ENCODE data around the gene MTFP1. TPM values are rescaled to one million over a fixed set of nuclear protein-coding genes. Genes with fewer than 3 reads are reported as not detected.
"Not testable (repeated sequence)": the region's sequence is repeated elsewhere in the genome, so short reads cannot be mapped to it uniquely, and the experiment has no call there.

Gene MTFP1
- 5.7 TPM for total RNA-seq

DNA sequence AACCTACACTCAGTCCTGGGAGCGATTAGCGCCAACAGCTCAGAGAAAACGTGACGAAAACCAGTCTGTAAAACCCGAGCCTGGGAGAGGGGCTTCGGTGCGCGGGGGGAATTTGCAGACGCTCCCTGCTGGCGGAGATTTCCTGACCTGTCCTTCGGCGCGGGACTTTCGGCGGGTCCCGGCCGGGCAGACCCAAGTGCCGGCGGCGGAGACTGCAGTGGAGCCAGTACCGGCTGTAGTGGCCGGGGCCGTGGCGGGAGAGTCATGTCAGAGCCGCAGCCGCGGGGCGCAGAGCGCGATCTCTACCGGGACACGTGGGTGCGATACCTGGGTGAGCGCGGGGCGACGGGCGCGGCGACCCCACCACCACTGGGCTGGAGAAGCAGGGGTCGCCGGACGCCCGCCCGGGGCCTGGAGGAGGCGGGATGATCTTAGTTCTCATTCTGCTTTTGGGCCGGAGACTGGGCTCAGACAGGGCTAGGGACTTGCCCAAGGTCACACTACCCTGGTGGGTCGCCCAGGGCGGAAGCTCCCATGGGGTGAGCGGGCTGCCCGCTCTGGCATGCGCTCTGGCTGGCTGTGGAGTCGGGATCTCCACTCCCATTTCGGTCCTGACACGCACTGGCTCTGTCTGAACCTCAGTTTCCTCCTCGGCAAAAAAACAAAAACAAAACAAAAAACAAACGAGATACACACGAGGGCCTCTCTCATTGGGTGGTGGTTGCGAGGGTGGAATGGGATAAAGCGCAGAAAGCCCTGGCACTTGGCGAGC, at the start of gene MTFP1:
Gene MTFP1, plus strand, starts transcription at position 153 of the 772 bp plus-strand sequence. Its CDS starts 112 bp downstream, at position 265.
- DNase-seq, result peak; percentile 83

DNA sequence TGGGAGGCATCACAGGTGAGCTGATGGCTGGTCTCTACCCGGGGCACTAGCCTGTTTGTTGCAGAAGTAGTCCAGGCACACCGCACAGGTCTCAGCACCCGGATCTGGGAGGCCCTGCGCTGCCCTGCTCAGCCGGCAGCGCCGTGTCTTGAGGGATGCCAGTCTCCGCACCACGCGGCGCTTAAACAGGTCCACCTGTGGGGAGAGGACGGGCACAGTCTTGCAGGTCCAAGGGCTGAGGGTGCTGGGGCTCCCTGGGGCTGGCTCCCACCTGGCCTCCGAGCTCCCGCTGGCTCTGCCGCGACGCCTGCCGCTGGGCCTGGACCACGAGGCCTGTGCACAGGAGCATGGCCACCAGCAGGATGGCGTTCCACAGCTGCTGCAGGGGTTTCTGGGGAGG, 45.6 kb upstream of the MTFP1 start:
- DNase-seq, result no peak

GRCh38 chr22:30381264-30381663, 44.3 kb upstream of the MTFP1 start:
- no peak for DNase-seq

DNA sequence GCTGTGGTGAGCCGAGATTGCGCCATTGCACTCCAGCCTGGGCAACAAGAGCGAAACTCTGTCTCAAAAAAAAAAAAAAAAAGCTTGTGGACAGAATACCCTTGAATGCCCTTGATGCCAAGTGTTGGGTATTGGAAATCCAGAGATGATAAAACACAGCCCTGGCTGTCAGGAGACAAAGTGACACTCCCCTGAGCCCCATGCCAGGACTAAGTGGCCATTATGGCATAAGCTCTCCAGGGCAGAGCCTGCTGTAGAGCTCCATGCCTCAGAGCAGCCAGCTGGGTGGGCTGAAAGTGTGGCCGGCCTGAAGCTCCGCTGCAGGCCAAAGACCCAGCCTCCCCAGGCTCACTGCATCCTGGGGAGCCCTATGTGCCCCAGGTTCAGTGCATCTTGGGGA, 43.2 kb upstream of the MTFP1 start:
- no peak for DNase-seq

DNA sequence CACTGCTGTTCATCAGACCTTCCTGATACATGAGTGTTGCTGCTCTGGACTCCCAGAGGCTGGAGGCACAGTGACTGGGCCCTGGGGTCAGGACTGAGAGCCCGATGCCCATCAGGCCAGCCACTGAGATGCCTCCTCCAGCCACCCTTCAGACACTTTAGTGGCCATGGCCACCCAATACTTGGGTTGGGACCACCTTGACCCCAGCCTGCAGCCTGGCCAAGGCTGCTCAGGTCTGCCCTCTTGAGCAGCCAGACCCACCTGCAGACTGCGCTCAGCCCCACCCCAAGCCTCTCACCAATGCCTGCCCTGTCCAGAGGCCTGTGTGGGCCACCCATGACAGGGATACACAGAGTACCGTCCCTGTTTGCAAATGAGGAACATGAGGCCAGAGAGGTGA, 42.5 kb upstream of the MTFP1 start:
- DNase-seq, result no peak

DNA sequence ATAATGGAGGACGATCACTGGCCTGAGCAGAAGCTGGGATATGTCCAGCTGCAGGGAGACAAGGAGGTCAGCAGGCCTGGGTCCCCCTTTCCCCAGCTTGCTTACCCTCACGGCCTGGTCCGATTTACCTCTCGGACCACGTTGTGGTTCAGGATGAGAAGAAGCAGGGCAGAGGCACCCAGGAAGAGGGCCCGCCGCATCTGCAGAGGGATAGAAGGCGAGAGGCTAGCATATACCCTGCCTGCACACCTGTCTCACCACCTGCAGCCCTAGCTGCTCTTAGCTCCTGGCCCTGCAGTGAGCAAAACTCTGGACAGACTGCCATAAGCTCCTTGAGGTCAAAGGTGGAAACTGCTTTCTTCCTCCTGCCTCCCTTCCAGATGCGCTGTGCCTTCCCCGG, 39.6 kb upstream of the MTFP1 start:
- no peak for DNase-seq

DNA sequence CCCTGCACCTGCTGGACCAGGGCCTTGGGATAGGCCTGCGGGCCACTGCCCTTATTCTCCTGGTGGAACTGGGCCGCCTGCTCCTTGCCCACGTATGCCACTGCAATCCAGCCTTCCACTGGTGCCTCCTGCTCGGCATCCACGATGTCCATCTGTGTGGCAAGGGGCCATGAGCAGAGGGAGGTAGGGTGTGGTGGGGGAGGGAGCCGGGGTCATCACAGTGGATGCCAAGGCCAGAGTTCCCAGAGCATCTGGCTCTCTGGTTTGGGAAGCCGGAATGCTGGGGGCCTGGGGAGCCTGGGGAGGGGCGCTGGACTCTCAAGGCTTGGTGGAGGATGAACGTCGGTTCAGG, 39.0 kb upstream of the MTFP1 start:
- no peak for DNase-seq

DNA sequence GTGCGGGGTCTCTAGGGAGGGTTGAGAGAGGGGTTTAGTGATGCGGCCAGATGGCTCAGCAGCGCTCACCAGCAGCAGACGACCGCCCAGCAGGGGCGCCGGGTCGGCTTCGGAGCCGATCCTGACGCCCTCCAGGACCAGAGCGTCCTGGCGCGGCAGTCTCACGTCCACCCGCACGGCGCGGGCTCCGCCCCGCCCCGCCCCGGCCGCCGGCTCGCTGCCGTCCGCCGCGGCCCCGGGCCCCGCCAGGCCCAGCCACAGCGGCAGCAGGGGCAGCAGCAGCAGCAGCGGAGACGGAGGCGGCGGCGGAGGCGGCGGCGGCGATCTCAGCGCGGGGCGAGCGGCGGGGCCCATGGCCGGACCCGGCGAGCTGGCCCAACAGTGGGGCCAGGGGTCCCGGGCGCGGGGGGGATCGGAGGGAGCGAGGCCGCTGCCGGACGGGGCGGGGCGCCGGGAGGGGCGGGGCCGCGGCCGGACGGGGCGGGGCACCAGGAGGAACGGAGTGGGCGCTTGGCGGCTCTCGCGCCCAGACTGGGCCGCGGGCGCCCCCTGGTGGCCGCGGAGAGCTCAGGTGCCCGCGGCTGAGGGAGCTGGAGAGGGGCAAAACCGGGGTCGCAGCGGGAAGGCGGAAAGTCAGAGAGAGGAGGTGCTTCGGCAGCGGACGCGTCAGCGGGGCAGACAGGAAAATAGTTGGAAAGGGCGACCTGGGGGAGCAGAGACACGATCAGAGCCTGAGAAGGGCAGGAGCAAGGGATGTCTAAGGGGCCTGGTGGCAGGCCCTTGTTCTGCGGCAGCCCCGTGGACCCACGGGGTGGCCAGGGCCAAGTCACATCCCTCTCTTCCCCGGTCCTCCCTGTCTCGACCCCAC, 38.4 kb upstream of the MTFP1 start, which contains the start of gene RNF215:
Gene RNF215, minus strand, starts transcription at position 452 of the 868 bp plus-strand sequence. Its CDS starts 98 bp downstream, at position 354.
- DNase-seq, result peak; percentile 92

GRCh38 chr22:30390974-30391691, 34.4 kb upstream of the MTFP1 start:
- peak; percentile 42 for DNase-seq

- DNase-seq, result peak; percentile 12
Measured at GRCh38 chr22:30392661-30393321, 32.8 kb upstream of the MTFP1 start.

GRCh38 chr22:30393322-30393680, 32.3 kb upstream of the MTFP1 start:
- no peak for DNase-seq

- no peak for DNase-seq
Measured at GRCh38 chr22:30393885-30394284, 31.7 kb upstream of the MTFP1 start.

DNA sequence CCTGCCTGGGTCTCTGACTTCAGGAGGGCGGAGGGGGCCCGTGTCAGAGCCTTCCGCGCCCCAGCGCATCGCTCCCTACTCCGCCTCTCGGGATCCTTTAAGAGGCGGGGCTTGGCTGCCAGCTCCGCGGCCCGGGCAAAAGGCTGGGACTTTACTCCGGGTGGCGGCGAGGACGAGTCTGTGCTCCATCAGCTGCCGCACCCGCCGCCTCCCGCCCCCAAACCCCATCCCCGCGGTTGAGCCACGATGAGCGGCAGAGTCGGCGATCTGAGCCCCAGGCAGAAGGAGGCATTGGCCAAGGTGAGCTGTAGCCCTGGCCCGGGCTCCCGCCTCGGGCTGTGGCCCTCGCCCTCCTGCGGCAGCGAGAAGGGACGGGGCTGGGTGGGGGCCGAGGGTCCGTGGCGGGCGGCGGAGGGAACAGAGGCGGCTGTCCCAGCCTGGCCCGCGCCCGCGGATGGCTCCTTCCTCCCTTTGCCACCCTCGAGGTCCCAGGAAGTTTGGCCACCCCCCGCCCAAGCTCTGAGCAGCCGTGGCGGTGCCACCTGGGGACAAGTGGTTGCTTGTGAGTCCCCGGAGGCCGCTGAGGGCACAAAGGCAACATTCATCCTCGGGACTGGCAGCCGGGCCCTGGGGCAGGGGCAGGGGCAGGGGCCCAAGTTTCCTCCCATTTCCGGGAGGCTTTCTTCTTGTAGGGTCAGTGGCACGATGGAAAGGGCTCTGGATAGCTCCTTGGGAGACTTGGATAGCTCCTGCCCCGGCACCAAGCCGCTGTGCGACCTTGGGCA, 28.5 kb upstream of the MTFP1 start, which contains the start of gene SEC14L2:
Gene SEC14L2, plus strand, starts transcription at position 148 of the 785 bp plus-strand sequence. Its CDS starts 99 bp downstream, at position 247.
- peak; percentile 66 for DNase-seq

DNA sequence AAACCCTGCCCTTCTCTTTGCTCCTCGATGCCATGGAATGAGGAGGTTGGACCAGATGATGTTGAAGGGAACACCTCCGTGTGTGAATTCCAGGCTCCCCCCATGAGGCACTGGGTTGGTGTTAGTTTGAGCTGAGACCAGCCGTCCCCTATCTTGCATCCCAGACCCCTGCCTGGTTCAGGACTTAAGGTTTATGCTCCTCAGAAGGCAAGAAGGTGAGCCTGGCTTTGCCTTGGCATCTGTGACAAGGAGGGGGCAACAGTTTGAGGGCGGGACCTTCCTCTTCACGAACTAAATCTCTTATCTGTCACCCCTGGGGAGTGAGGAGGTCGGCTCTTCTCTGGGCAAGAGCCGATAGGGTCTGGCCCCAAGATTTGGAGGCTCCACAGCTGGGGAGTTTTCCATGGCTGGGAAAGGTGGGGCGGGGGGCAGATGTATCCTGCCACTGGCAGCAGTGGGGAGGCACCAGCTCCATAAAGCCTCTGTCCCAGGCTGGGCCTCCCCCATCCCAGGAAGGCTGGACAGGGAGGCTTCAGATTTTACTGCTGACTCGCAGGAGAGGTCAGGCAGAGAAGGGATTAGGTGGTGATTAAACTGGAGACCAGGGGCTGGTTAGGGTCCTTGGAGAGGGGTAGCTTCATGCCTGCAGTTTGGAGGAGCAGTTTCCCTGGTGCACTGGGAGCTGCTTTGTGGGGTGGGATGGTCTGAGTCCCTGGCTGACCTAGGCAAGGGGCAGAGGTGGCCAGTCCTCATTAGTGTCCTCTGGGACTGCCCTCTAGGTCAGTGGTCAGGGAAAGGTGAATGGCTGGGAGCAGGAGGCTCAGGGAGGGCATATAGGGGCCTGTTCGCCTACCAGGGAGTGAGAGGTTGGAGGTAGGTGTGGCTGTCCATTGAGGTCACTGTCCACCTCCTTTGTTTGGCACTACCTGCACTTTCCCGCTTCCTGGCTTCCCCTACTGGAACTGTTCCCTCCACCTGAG, 27.6 kb upstream of the MTFP1 start:
- no peak for DNase-seq

DNA sequence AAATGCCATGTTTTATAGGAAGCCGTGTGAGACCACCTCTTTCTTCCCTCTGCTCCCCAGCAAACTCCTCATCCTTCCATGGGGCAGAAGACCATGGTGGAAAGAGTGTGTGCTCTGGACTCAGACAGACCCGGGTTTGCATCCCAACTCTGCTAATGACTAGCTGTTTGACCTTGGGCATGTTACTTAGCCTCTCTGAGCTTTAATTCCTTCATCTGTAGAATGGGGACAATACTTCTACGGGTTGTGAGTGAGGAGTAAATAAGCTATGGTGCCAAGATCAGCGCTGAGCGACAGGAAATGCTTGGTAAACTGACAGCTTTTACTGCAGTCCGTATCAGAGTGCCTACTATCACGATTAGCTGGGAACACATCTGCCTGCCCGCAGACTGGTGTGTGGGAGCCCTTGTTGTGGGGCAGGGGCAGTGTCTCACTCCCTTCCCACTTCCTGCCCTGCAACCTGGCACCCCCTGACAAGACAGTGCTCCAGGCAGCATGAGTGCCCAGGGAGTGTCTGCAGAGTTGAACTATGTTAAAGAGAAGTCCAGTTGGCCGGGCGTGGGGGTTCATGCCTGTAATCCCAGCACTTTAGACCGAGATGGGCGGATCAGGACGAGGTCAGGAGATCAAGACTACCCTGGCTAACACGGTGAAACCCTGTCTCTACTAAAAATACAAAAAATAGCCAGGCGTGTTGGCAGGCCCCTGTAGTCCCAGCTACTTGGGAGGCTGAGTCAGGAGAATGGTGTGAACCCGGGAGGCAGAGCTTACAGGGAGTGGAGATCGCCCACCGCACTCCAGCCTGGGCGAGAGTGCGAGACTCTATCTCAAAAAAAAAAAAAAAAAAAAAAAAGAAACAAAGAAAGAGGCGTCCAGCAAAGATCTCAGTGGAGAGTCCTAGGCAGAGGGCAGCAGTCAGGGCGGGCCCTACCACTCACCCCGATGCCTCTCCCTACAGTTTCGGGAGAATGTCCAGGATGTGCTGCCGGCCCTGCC, 26.6 kb upstream of the MTFP1 start:
- no peak for DNase-seq

DNA sequence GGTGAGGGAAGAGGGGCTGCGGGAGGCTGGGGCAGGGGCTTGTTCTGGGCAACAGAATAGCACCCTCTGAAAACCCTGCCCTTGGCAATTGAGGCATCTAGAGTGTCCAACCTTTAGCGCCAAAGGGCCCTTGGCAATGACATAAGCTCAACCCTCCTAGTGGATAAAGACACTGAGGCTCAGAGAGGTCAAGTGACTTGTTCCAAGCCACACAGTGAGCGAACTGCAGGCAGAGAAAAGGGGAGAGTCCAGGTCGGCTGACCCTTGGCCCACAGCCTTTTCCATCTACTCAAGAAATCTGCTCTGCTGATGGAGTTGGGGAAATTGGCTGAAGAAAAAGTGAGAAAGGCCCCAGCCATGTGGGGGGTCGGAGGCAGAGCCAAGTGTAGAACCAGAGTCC, 25.9 kb upstream of the MTFP1 start:
- no peak for DNase-seq

DNA sequence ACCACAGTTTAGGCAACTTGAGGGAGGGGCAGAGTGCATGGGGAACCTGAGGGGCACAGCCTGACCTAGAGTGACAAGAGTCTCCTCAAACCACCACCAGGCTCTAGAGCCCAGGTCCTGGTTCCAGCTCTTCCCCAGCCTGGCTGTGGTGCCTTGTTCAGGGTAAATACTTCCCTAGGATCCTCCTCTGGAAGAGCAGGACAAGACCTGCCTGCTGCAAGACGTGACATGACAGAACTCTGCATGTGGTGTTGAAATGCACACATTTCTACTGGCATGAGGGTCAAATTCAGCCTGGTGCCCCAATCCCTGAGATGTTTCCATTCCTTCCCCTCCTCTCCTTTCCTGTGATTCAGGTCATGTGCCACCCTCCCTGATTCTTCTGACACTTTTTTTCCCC, 25.4 kb upstream of the MTFP1 start:
- no peak for DNase-seq

GRCh38 chr22:30401024-30401423, 24.5 kb upstream of the MTFP1 start:
- not testable (repeated sequence) for DNase-seq
